ENCODE results near the gene CDH23. TPM values are rescaled to one million over a fixed set of nuclear protein-coding genes. Genes with fewer than 3 reads are reported as not detected.

Gene CDH23
- total and polyA plus RNA-seq, 2 experiments from 2014 or later: 0.30 to 1.5 TPM

DNA sequence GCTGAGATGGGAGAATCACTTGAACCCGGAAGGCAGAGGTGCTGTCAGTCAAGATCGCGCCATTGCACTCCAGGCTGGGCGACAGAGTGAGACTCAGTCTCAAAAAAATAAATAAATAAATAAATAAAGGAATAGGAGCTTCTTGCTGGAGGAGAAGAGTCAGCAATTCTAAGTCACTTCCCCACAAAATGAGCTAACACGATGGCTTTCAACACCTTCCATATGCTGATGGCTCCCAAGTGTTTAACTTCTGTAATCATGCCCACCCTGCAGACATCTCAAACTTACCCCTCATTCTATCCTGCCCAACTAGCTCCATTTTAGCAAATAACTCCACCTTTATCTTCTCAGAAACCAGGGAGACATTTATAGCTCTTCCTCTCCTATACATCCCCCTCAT, 433.2 kb downstream of the CDH23 start:
- no peaks in the 10 kb centered on the region for H3K27me3 ChIP-seq
- H3K36me3 ChIP-seq (replicated peaks; ENCODE audit: insufficient read depth, low read depth): no peaks in the 10 kb centered on the region

GRCh38 chr10:71830726-71831125, 434.0 kb downstream of the CDH23 start:
- peaks cover 52% of the 10 kb centered on the region for H4K20me1 ChIP-seq (ENCODE audit: insufficient read depth, poor library complexity, severe bottlenecking)
- H3K4me2 ChIP-seq: no peak overlapping the region
- TF ChIP-seq, protein P1, sequence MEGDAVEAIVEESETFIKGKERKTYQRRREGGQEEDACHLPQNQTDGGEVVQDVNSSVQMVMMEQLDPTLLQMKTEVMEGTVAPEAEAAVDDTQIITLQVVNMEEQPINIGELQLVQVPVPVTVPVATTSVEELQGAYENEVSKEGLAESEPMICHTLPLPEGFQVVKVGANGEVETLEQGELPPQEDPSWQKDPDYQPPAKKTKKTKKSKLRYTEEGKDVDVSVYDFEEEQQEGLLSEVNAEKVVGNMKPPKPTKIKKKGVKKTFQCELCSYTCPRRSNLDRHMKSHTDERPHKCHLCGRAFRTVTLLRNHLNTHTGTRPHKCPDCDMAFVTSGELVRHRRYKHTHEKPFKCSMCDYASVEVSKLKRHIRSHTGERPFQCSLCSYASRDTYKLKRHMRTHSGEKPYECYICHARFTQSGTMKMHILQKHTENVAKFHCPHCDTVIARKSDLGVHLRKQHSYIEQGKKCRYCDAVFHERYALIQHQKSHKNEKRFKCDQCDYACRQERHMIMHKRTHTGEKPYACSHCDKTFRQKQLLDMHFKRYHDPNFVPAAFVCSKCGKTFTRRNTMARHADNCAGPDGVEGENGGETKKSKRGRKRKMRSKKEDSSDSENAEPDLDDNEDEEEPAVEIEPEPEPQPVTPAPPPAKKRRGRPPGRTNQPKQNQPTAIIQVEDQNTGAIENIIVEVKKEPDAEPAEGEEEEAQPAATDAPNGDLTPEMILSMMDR (IDR thresholded peaks at IDR 0.05; ENCODE audit: poor library complexity): no peak
- TF ChIP-seq EZH2phosphoT487 (IDR thresholded peaks at IDR 0.05; ENCODE audit: low read depth, severe bottlenecking, unreplicated experiment): no peak
- TF ChIP-seq EZH2 (IDR thresholded peaks at IDR 0.05; ENCODE audit: borderline replicate concordance): no peak
- no peaks in the 10 kb centered on the region for H3K9me3 ChIP-seq (ENCODE audit: low read depth)
- no peaks in the 10 kb centered on the region for H3K9me2 ChIP-seq (replicated peaks; ENCODE audit: insufficient read depth)
- peaks cover 6% of the 10 kb centered on the region for H3K4me1 ChIP-seq (ENCODE audit: insufficient read depth)
- no peaks in the 10 kb centered on the region for H3K27me3 ChIP-seq
- 64% methylated on average over 4 of the region's 4 CpGs for WGBS (ENCODE audit: low lambda C conversion rate, missing lambda C conversion rate)
- H3K36me3 ChIP-seq (replicated peaks; ENCODE audit: insufficient read depth, low read depth): no peaks in the 10 kb centered on the region
- H3K79me2 ChIP-seq: peaks cover 57% of the 10 kb centered on the region
- H3K4me3 ChIP-seq: no peak overlapping the region
- H2AFZ ChIP-seq: no peak overlapping the region
- no peak overlapping the region for H3K27ac ChIP-seq
- no peak for DNase-seq (ENCODE audit: low spot score)

More for the DNA sequence above, 433.2 kb downstream of the CDH23 start:
- Histone ChIP-seq H3K9me2 (replicated peaks; ENCODE audit: insufficient read depth) (no peaks in the 10 kb centered on the region), H3K79me2 (peaks cover 49% of the 10 kb centered on the region), H3K4me1 (ENCODE audit: insufficient read depth) (no peaks in the 10 kb centered on the region), H3K4me2 (no peak overlapping the region), H2AFZ (no peak overlapping the region), H4K20me1 (ENCODE audit: insufficient read depth, poor library complexity, severe bottlenecking) (peaks cover 44% of the 10 kb centered on the region), H3K4me3 (no peak overlapping the region), H3K27ac (no peak overlapping the region), H3K9me3 (ENCODE audit: low read depth) (no peaks in the 10 kb centered on the region)
- no peak for DNase-seq (ENCODE audit: low spot score)
- TF ChIP-seq EZH2phosphoT487 (IDR thresholded peaks at IDR 0.05; ENCODE audit: low read depth, severe bottlenecking, unreplicated experiment) (no peak), EZH2 (IDR thresholded peaks at IDR 0.05; ENCODE audit: borderline replicate concordance) (no peak)
- TF ChIP-seq, protein P1 (IDR thresholded peaks at IDR 0.05; ENCODE audit: poor library complexity): no peak
- 99% methylated on average over 5 of the region's 5 CpGs for WGBS (ENCODE audit: low lambda C conversion rate, missing lambda C conversion rate)

- WGBS (ENCODE audit: low lambda C conversion rate, missing lambda C conversion rate): 94% methylated on average over 19 of the region's 19 CpGs
- Histone ChIP-seq H3K4me1 (ENCODE audit: insufficient read depth) (peaks cover 15% of the 10 kb centered on the region), H2AFZ (no peak overlapping the region), H4K20me1 (ENCODE audit: insufficient read depth, poor library complexity, severe bottlenecking) (peaks cover 63% of the 10 kb centered on the region), H3K27me3 (no peaks in the 10 kb centered on the region), H3K79me2 (peaks cover 69% of the 10 kb centered on the region), H3K4me3 (no peak overlapping the region), H3K9me3 (ENCODE audit: low read depth) (no peaks in the 10 kb centered on the region), H3K27ac (no peak overlapping the region), H3K4me2 (no peak overlapping the region), H3K36me3 (replicated peaks; ENCODE audit: insufficient read depth, low read depth) (no peaks in the 10 kb centered on the region), H3K9me2 (replicated peaks; ENCODE audit: insufficient read depth) (no peaks in the 10 kb centered on the region)
- TF ChIP-seq, protein P1 (IDR thresholded peaks at IDR 0.05; ENCODE audit: poor library complexity): no peak
- TF ChIP-seq EZH2phosphoT487 (IDR thresholded peaks at IDR 0.05; ENCODE audit: low read depth, severe bottlenecking, unreplicated experiment) (no peak), EZH2 (IDR thresholded peaks at IDR 0.05; ENCODE audit: borderline replicate concordance) (no peak)
- no peak for DNase-seq (ENCODE audit: low spot score)
These were observed 435.2 kb downstream of the CDH23 start for GRCh38 chr10:71831646-71832552.
